ENCODE data around the gene ALDH1A1.

- TF ChIP-seq, protein P1, sequence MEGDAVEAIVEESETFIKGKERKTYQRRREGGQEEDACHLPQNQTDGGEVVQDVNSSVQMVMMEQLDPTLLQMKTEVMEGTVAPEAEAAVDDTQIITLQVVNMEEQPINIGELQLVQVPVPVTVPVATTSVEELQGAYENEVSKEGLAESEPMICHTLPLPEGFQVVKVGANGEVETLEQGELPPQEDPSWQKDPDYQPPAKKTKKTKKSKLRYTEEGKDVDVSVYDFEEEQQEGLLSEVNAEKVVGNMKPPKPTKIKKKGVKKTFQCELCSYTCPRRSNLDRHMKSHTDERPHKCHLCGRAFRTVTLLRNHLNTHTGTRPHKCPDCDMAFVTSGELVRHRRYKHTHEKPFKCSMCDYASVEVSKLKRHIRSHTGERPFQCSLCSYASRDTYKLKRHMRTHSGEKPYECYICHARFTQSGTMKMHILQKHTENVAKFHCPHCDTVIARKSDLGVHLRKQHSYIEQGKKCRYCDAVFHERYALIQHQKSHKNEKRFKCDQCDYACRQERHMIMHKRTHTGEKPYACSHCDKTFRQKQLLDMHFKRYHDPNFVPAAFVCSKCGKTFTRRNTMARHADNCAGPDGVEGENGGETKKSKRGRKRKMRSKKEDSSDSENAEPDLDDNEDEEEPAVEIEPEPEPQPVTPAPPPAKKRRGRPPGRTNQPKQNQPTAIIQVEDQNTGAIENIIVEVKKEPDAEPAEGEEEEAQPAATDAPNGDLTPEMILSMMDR (IDR thresholded peaks at IDR 0.05): no peak
- TF ChIP-seq POLR2A (IDR thresholded peaks at IDR 0.05): no peak
Measured at GRCh38 chr9:72873456-72873855, 79.4 kb downstream of the ALDH1A1 start.
